RCC 7860 (cell line): ENCODE results near the gene NDUFB10.

Source experiments
- DNase-seq: peaks from one replicate; pipeline ENCODE4 v3.0.0-alpha.2; 2015; ENCODE audit warnings: low spot score
- FAIRE-seq: peaks from 2 replicates; lab custom pipeline; 2012; peaks lifted over from hg19 to GRCh38; lab: Jason Lieb, UNC

NDUFB10 gene

GRCh38 chr16:1998852-1999801, 39.8 kb downstream of the NDUFB10 start:
- no peak for DNase-seq
- no peak for FAIRE-seq

- DNase-seq (no peak), FAIRE-seq (no peak)
Measured at GRCh38 chr16:1999866-2000514, 40.7 kb downstream of the NDUFB10 start.

- DNase-seq = no peak
- FAIRE-seq = no peak
Measured at GRCh38 chr16:2001035-2001434, 41.7 kb downstream of the NDUFB10 start.

- DNase-seq (no peak), FAIRE-seq (no peak)
Measured at GRCh38 chr16:2001456-2002355, 42.4 kb downstream of the NDUFB10 start.

DNA sequence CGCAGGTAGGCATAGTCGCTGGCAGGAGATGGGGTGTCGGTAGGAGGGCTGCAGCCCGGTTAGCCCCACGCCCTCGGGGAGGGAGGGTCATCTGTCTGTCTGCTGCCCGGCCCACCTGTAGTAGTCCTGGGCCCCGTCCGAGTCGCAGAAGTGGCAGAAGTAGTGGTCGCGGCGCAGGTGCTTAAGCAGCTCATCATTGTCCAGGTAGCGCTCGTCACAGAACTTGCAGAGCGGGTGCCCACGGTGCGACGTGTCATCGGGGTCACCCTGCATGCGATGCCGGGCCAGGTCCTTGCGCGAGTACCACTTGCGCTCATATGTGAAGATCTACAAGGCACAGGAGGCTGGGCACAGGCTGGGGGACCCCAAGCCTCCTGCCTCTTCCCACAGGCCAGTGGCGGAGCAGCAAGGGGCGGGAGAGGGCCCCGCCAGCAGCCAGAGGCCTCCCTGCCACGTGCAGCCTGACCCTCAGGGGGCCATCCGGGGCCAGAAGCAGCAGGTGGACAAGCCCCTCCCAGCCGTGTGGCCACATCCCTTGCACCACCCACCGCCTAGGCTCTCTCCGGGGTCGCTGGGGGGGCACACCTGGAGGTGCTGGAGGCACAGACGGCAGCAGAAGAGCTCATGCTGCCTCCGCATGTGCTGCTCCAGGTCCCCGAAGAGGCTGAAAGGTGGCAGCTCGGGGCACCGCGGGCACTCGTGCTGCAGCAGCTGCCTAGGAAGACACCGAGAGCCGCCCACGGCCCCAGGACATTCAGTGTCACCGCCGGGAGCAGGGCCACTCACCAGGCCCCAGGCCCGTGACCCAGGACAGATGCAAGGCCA, 43.3 kb downstream of the NDUFB10 start:
- DNase-seq (no peak), FAIRE-seq (no peak)

DNA sequence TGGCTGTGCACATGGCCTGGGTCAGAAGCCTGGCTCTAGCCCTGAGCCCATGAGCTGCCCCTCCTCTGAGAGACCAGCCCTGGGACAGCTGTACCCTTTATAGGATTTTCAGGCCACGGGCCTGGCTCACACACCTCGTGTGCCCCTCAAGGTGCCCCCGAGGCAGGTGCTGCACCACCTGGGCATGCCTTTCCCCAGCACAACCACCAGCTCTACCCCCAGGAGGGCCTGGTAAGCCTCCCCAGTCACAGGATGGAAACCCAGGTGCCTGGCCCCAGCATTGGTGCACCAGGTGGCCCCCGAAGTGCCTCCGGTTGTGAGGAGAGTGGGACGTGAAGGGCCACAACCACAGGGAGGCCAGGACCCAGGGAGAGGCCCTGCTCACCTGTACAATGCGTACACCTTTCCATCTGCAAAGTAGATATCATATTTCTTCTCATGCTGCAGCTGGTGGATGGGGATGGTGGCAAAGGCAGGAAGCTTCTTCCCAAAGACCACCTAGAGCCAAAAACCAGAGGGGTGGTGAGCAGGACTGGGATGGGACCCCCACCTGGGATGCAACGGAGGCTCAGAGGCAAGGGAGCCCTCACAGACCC, 44.0 kb downstream of the NDUFB10 start:
- DNase-seq = no peak
- no peak for FAIRE-seq

GRCh38 chr16:2003827-2004641, 44.7 kb downstream of the NDUFB10 start:
- FAIRE-seq (peak; percentile 21), DNase-seq (peak; percentile 72)

DNA sequence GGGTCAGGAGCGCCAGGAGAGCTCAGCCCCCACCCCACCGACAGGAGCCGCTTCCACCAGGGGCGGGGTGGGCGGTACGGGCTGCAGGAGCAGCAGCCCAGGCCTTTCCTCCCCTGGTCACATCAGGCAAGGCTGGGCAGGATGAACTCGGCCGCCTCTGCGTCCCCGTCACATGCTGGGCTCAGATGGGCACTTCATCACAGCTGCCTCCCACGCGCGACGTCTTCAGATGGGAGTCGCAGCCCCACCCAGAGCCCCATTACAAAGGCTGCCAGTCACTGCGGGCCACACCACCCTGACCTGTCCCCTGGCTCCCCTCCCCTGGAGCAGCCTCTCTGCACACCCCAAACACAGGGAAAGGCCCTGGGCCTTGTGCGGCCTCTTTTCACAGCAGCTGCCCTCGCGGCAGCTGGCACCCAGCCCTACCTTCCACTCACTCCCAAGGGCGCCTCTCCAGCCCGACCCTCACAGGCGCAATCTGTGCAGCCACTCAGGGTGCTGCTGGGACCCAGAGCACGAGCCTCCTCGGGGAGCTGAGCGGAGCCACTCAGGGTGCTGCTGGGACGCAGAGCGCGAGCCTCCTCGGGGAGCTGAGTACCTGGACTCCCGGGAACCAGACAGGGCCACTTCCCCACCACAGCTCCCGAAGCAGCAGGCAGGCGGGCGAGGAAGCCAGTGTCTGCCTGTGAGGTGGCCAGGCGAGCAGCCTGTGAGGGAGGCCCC, 45.6 kb downstream of the NDUFB10 start:
- DNase-seq (no peak), FAIRE-seq (no peak)

GRCh38 chr16:2005646-2006045, 46.3 kb downstream of the NDUFB10 start:
- FAIRE-seq (no peak), DNase-seq (no peak)

DNA sequence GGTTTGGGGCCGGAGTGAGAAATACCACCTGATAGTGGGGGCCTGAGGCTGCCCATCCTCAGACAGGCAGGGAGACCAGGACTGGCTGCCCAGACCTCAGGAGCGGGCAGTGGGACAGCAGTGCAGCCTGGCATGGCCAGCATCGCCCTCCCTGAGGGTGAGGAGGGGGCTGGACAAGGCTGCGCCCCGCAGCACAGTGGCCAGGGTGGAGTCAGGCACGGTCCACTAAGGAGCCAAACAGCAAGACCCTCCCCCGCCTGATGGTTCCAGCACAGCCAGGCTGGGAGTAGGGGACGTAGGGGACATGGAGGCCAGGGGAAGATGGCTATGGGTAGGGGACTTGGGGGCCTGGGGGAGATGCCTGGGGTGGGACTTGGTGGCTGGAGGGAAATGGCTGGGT, 47.0 kb downstream of the NDUFB10 start:
- DNase-seq (no peak), FAIRE-seq (no peak)

GRCh38 chr16:2007081-2007836, 47.9 kb downstream of the NDUFB10 start:
- FAIRE-seq (no peak), DNase-seq (no peak)

DNA sequence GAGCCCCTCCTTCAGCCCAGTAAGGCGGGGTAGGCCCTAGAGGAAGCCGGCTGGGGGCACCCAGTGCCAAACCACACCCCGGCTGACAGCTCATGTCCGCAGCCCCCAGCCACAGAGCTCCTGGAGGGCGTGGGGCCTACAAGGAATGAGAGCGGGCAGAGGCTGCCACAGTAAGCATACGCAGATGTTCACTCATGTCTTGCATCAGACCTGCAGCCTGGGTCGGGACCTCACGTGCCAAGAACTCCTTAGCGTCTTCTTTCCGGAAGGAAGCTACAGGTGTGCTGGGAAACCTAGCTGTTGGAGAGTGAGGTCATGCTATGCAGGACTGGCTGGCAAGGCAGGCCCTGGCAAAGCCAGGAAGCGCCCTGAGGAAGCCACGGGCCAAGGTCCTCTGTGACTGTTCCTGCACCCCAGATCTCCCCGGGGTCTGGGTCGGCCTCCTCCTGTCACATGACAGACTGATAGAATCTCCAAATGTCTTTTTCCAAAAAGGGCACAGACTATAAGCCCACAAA, 48.7 kb downstream of the NDUFB10 start:
- DNase-seq (peak; percentile 12), FAIRE-seq (no peak)

- no peak for FAIRE-seq
- DNase-seq = no peak
Measured at GRCh38 chr16:2008631-2009163, 49.4 kb downstream of the NDUFB10 start.

- FAIRE-seq = no peak
- no peak for DNase-seq
Measured at GRCh38 chr16:2009164-2009711, 49.9 kb downstream of the NDUFB10 start.

DNA sequence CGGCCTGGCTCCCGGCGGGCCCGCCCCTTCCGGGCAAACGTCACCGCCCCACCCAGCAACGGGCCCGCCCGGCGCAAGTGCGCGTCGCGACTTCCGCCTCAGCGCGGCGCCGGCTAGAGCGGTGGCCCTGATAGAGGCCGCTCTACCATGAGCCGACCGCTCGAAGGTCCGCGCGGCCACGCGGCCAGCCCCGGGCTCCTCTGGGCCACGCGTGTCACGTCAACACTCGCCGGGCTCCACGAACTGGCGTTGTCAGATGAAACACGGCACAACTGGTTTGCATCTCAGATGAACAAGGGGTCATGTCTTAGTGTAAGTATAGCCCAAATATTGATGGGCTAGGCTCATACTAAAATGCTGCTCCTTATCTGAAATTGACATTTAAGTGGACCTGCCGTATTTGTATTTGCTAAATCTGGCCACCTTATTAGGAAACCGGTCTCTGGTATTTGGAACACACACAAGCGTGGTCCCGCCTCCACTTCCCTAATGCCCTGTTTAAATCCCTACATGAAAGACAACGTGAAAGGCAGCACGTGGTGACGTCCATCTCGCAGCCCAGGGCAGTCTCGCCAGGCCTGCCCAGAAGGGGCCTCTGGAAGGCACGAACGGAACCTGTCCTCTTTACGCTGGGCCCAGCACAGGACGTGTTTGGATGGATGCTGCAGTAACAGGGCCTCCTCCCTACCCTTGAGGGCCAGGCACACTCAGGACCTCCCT, 50.6 kb downstream of the NDUFB10 start, which contains the start of gene ZNF598:
TSS of gene ZNF598 (minus strand) at position 31 of the 720 bp plus-strand sequence.
- FAIRE-seq = no peak
- peak; percentile 65 for DNase-seq
